BLaER1 (cell line): ENCODE measurements around the gene NLRC5.

Source experiments
- H3K27ac ChIP-seq: shearing (Covaris generic); formaldehyde crosslinking; 2 replicates; pipeline ENCODE4 v1.8.1; 2022
- H3K27me3 ChIP-seq: shearing (Covaris generic); formaldehyde crosslinking; 2 replicates; pipeline ENCODE4 v1.8.1; 2022
- H3K36me3 ChIP-seq: shearing (Covaris generic); formaldehyde crosslinking; 2 replicates; pipeline ENCODE4 v1.8.1; 2022
- H3K4me1 ChIP-seq: shearing (Covaris generic); formaldehyde crosslinking; 2 replicates; pipeline ENCODE4 v1.8.1; 2022
- H3K4me2 ChIP-seq: shearing (Covaris generic); formaldehyde crosslinking; 2 replicates; pipeline ENCODE4 v1.8.1; 2022
- H3K4me3 ChIP-seq: shearing (Covaris generic); formaldehyde crosslinking; 2 replicates; pipeline ENCODE4 v1.8.1; 2022
- H3K9ac ChIP-seq: shearing (Covaris generic); formaldehyde crosslinking; 2 replicates; pipeline ENCODE4 v1.8.1; 2022
- H3K9me3 ChIP-seq: shearing (Covaris generic); formaldehyde crosslinking; 2 replicates; pipeline ENCODE4 v1.8.1; 2022
- H4K20me1 ChIP-seq: shearing (Covaris generic); formaldehyde crosslinking; 2 replicates; pipeline ENCODE4 v1.8.1; 2022
- Cebpa-rat ChIP-seq: shearing (Covaris generic); IDR thresholded peaks from 2 replicates; pipeline ENCODE4 v1.8.1; 2022

NLRC5 gene, protein sequence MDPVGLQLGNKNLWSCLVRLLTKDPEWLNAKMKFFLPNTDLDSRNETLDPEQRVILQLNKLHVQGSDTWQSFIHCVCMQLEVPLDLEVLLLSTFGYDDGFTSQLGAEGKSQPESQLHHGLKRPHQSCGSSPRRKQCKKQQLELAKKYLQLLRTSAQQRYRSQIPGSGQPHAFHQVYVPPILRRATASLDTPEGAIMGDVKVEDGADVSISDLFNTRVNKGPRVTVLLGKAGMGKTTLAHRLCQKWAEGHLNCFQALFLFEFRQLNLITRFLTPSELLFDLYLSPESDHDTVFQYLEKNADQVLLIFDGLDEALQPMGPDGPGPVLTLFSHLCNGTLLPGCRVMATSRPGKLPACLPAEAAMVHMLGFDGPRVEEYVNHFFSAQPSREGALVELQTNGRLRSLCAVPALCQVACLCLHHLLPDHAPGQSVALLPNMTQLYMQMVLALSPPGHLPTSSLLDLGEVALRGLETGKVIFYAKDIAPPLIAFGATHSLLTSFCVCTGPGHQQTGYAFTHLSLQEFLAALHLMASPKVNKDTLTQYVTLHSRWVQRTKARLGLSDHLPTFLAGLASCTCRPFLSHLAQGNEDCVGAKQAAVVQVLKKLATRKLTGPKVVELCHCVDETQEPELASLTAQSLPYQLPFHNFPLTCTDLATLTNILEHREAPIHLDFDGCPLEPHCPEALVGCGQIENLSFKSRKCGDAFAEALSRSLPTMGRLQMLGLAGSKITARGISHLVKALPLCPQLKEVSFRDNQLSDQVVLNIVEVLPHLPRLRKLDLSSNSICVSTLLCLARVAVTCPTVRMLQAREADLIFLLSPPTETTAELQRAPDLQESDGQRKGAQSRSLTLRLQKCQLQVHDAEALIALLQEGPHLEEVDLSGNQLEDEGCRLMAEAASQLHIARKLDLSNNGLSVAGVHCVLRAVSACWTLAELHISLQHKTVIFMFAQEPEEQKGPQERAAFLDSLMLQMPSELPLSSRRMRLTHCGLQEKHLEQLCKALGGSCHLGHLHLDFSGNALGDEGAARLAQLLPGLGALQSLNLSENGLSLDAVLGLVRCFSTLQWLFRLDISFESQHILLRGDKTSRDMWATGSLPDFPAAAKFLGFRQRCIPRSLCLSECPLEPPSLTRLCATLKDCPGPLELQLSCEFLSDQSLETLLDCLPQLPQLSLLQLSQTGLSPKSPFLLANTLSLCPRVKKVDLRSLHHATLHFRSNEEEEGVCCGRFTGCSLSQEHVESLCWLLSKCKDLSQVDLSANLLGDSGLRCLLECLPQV (N-terminal part only)

DNA sequence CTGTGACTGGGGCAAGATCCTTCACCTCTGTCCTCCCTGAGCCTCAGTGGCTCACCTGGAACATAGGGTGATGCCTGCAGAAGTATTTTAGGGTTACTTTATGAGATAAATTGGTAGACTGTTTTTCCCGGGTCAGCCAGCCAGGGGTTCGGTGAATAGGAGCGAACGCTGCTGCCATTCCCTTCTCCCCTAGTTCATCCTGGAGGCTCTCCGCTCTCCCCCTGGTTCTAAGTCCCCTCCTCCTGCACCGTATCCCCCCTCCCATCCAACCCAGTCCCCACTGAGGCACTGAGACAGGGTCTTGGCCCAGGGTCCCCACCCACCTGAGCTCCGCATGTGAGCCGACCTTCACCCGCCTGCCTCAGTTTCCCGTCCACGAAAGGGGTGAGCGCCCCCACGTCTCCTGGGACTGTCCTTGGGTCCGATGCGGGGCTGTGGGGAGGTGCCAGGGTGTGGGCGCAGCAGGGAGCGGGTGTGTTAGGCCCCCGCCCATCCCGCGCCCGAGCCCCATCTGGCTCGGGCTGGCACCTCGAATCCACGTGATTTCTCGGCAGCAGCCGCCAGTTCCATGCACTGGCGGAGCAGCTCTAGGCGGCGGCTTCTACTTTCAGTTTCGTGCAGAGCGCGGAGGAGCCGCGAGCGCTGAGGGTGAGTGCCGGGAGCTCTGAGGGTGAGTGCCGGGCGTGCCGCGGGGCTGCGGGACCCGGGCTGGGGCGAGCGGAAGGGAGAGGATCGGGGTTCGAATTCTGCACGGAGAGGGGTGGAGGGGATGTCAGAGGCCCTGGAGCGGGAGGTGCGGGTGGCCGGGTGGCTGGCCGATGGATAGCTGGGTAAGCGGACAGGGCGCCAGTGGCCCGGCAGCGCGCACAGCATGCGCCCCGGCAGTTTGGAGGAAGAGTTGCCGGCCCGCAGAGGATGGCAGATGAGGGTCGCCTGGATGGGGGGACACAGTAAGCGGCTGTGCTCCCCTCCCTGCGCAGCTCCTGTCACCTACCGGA lies at the start of gene NLRC5:
TSS of gene NLRC5 (plus strand) at position 610 of the 998 bp plus-strand sequence. CDS start 31,156 bp downstream, outside the sequence.
- peaks cover 85% of the 10 kb centered on the region for H3K4me1 ChIP-seq
- H3K36me3 ChIP-seq, result no peaks in the 10 kb centered on the region
- peaks cover 1% of the 10 kb centered on the region; the same call in 1 of the 2 replicates for H4K20me1 ChIP-seq
- peak within 1 kb of the TSS; percentile 89 for H3K4me2 ChIP-seq
- H3K9me3 ChIP-seq, result no peaks in the 10 kb centered on the region
- H3K27ac ChIP-seq, result peak within 1 kb of the TSS; percentile 85
- H3K9ac ChIP-seq, result peak within 1 kb of the TSS; percentile 87
- peak within 1 kb of the TSS; percentile 83 for H3K4me3 ChIP-seq
- no peak for TF ChIP-seq Cebpa-rat
- H3K27me3 ChIP-seq, result no peaks in the 10 kb centered on the region

DNA sequence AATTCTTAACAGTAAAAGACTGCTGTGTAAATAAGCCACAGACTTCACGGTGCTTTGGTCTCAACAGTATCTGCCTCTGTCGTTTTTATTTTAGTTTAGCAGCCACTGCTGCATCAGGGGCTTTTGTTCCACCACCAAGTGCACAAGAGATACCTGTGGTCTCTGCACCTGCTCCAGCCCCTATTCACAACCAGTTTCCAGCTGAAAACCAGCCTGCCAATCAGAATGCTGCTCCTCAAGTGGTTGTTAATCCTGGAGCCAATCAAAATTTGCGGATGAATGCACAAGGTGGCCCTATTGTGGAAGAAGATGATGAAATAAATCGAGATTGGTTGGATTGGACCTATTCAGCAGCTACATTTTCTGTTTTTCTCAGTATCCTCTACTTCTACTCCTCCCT lies 49.6 kb upstream of the NLRC5 start:
- Histone ChIP-seq H3K4me3 (no peak overlapping the region), H3K36me3 (peaks cover 98% of the 10 kb centered on the region)

DNA sequence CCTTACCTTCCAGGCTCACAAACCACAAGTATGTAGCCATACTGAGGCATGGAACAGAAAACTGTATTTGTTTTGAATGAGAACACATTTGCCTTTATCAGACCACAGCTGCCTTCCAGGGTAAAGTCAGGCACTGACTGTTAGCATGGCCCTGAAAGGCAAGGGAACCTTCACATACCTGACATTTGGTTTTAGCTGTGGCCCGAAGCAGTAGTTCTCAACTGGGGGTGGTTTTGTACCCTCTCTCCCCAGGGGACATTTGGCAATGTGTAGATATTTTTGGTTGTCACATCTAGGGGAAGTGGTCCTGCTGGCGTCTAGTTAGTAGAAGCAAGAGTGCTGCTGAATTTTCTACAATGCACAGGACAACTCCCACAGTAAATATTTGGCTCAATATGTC lies 48.3 kb upstream of the NLRC5 start:
- H4K20me1 ChIP-seq, result peaks cover 60% of the 10 kb centered on the region
- TF ChIP-seq Cebpa-rat, result no peak
- H3K4me2 ChIP-seq, result peak overlapping the region; percentile 69
- H3K4me3 ChIP-seq, result no peak overlapping the region
- H3K27me3 ChIP-seq, result no peaks in the 10 kb centered on the region
- H3K9ac ChIP-seq, result peak overlapping the region; percentile 36; the same call in 1 of the 2 replicates
- peaks cover 99% of the 10 kb centered on the region for H3K4me1 ChIP-seq
- H3K27ac ChIP-seq, result peak overlapping the region; percentile 16; the same call in 1 of the 2 replicates
- peaks cover 96% of the 10 kb centered on the region for H3K36me3 ChIP-seq
- H3K9me3 ChIP-seq, result no peaks in the 10 kb centered on the region

More for the DNA sequence above, 49.6 kb upstream of the NLRC5 start:
- Histone ChIP-seq H4K20me1 (peaks cover 73% of the 10 kb centered on the region), H3K27me3 (no peaks in the 10 kb centered on the region), H3K4me2 (peak overlapping the region; percentile 69; the same call in 1 of the 2 replicates), H3K9me3 (no peaks in the 10 kb centered on the region), H3K9ac (no peak overlapping the region), H3K4me1 (peaks cover 100% of the 10 kb centered on the region), H3K27ac (no peak overlapping the region)
- TF ChIP-seq Cebpa-rat, result no peak

DNA sequence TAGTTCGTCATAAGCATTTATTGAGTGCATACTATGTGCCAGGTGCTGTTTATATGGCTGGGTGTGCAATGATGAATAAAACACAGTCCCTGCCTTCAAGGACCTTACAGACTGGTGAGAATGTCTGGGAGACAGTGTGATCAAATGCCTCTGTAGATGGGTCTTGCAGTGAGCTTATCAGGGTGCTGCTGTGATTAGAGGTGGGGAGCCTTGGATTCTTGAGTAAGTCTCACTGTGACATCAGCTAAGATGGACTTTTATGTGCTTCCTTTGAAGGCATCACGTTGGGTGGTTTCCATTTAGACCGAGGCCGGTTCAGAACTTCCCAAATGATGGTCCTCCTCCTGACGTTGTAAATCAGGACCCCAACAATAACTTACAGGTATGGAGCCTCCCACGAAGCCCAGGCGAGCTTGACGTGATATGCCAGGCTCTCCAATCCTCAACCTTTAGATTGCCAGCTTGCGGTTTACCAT lies 47.5 kb upstream of the NLRC5 start:
- Histone ChIP-seq H3K27me3 (no peaks in the 10 kb centered on the region), H3K4me2 (peak overlapping the region; percentile 74), H4K20me1 (peaks cover 52% of the 10 kb centered on the region), H3K27ac (peak overlapping the region; percentile 67; the same call in 1 of the 2 replicates), H3K4me1 (peaks cover 99% of the 10 kb centered on the region), H3K9me3 (no peaks in the 10 kb centered on the region), H3K4me3 (no peak overlapping the region), H3K9ac (no peak overlapping the region), H3K36me3 (peaks cover 96% of the 10 kb centered on the region)
- no peak for TF ChIP-seq Cebpa-rat

DNA sequence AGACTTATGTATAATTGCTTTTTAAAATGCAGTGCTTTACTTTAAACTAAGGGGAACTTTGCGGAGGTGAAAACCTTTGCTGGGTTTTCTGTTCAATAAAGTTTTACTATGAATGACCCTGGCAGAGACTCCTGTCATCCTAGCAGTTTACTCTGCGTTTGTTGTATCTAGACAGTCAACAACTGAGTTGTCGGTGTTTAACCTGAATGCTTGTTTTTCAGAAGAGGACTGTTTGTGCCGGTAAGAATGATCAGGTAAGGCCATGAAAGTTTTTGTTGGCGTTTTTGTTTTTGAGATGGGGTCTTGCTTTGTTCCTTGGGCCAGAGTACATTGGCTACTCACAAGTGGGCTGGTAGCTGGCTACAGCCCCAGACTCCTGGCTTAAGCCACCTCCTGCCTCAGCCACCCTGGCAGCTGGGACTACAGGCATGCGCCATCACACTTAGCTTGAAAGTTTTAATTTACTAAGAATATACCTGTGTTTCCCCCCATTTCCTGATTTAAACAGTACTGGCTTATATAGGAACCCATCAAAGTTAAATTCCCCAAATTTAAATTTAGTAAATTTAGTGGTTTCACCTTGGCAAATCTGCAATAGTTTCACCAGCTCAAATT lies 45.5 kb upstream of the NLRC5 start:
- Histone ChIP-seq H3K4me2 (peak overlapping the region; percentile 74), H3K36me3 (peaks cover 78% of the 10 kb centered on the region), H3K9ac (peak overlapping the region; percentile 51)

DNA sequence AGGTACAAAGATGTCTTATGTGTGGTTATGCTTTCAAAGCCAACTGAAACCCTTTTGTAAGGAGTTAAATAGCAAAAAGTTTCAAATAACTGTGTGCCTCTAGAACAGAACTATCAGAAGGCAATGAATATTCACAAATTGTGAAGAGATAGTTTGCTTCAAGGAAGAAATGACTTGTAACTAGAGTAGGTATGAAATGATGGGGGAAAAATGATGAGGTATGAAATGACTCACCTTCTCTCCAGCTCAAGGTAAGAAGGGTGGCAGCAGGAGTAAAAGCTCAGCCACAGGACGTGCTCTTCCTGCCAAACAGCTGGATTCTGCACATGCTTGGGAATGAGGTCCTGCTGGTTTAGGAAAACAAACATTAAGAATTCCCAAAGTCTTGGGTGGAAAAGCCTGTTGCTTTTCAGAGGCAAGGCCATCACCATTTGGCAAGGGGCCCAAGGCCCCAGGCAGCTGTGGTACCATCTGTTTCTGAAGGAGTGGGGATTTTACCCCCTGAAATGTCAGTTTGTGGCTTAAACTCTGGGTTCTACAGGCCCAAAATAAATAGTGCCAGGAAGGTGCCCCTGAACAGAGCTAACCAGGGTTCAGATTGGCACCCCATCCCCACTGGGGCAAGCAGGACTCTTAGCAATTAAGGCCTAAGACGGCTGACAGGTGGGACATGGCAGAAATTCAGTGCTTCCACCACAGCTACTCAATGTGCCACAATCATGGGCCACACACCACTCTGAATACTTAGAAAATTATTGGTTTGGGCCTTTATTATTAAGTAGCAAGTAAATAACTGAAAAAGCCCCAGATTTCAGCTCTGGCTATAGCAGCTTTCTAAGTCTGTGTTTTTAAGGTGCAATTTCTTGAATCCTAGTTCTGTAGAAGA lies 44.2 kb upstream of the NLRC5 start:
- no peak overlapping the region for H3K4me3 ChIP-seq
- H3K27me3 ChIP-seq, result no peaks in the 10 kb centered on the region
- no peak for TF ChIP-seq Cebpa-rat
- no peaks in the 10 kb centered on the region for H3K9me3 ChIP-seq
- H4K20me1 ChIP-seq, result peaks cover 23% of the 10 kb centered on the region; the same call in 1 of the 2 replicates
- peaks cover 65% of the 10 kb centered on the region for H3K36me3 ChIP-seq
- peaks cover 99% of the 10 kb centered on the region for H3K4me1 ChIP-seq
- peak overlapping the region; percentile 51; the same call in 1 of the 2 replicates for H3K9ac ChIP-seq
- H3K27ac ChIP-seq, result peak overlapping the region; percentile 67
- peak overlapping the region; percentile 74 for H3K4me2 ChIP-seq

More for the DNA sequence above, 45.5 kb upstream of the NLRC5 start:
- H3K27me3 ChIP-seq, result no peaks in the 10 kb centered on the region
- H3K4me1 ChIP-seq, result peaks cover 99% of the 10 kb centered on the region
- H3K27ac ChIP-seq, result peak overlapping the region; percentile 67
- no peak overlapping the region for H3K4me3 ChIP-seq
- no peak for TF ChIP-seq Cebpa-rat
- peaks cover 36% of the 10 kb centered on the region for H4K20me1 ChIP-seq
- H3K9me3 ChIP-seq, result no peaks in the 10 kb centered on the region

DNA sequence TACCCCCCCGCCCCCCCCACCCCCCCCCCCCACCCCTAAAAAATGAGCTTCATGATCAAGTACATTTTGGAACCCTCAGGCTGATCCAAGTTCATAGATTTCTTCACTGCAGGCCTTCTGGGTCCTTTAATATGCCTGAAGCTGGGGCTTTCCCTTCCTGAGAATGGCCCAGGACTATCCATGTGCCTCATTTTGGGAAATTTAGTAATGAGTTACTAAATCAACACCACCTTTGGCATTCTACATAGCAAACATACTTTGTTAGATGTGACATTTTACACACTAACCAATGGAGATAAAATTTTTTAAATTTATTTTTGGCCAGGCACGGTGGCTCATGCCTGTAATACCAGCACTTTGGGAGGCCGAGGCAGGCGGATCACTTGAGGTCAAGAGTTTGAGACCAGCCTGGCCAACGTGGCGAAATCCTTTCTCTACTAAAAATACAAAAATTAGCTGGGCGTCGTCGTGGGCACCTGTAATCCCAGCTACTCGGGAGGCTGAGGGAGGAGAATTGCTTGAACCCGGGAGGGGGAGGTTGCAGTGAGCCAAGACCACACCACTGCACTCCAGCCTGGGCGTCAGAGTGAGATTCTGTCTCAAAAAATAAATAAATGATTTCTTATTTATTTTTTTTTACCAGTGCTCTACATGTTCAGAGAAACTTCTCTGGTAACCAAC lies 43.4 kb upstream of the NLRC5 start:
- peak overlapping the region; percentile 58; the same call in 1 of the 2 replicates for H3K27ac ChIP-seq
- H3K9ac ChIP-seq, result no peak overlapping the region
- H3K4me1 ChIP-seq, result peaks cover 99% of the 10 kb centered on the region
- peak overlapping the region; percentile 13; the same call in 1 of the 2 replicates for H3K4me2 ChIP-seq
- H3K36me3 ChIP-seq, result peaks cover 57% of the 10 kb centered on the region
- no peak for TF ChIP-seq Cebpa-rat
- H3K27me3 ChIP-seq, result no peaks in the 10 kb centered on the region
- H3K9me3 ChIP-seq, result no peaks in the 10 kb centered on the region
- H3K4me3 ChIP-seq, result no peak overlapping the region
- peaks cover 15% of the 10 kb centered on the region; the same call in 1 of the 2 replicates for H4K20me1 ChIP-seq
